Measurements from ENCODE around the gene EMC6.
"Not testable (repeated sequence)": the region's sequence is repeated elsewhere in the genome, so short reads cannot be mapped to it uniquely, and the experiment has no call there.

The EMC6 gene

GRCh38 chr17:3702041-3702539 is 33.5 kb downstream of the EMC6 start:
- in situ Hi-C loops (cut with MboI; ENCODE audit: low sequenced_read_pairs) = not testable (repeated sequence)

- in situ Hi-C loops (cut with MboI; ENCODE audit: low sequenced_read_pairs) = no loop called here
Measured at GRCh38 chr17:3704931-3705717, 36.5 kb downstream of the EMC6 start.

- in situ Hi-C loops (cut with MboI; ENCODE audit: low sequenced_read_pairs) = not testable (repeated sequence)
Measured at GRCh38 chr17:3705718-3705984, 37.0 kb downstream of the EMC6 start.

- in situ Hi-C loops (cut with MboI; ENCODE audit: low sequenced_read_pairs) = no loop called here
Measured at GRCh38 chr17:3708366-3708765, 39.8 kb downstream of the EMC6 start.

- in situ Hi-C loops (cut with MboI; ENCODE audit: low sequenced_read_pairs) = no loop called here
Measured at GRCh38 chr17:3710951-3711383, 42.4 kb downstream of the EMC6 start.

- in situ Hi-C loops (cut with MboI; ENCODE audit: low sequenced_read_pairs) = no loop called here
Measured at GRCh38 chr17:3712811-3713463, 44.3 kb downstream of the EMC6 start.

GRCh38 chr17:3715296-3715695 is 46.7 kb downstream of the EMC6 start:
- in situ Hi-C loops (cut with MboI; ENCODE audit: low sequenced_read_pairs) = no loop called here

- in situ Hi-C loops (cut with MboI; ENCODE audit: low sequenced_read_pairs) = no loop called here
Measured at GRCh38 chr17:3718201-3718600, 49.6 kb downstream of the EMC6 start.

- in situ Hi-C loops (cut with MboI; ENCODE audit: low sequenced_read_pairs) = no loop called here
Measured at GRCh38 chr17:3719265-3719664, 50.7 kb downstream of the EMC6 start.

Data from HL-60/S4 treated with retinoic acid at 250 ng/mL for 4 days and 3 days (cell line).